ENCODE results near the gene SMIM38. TPM values are rescaled to one million over a fixed set of nuclear protein-coding genes. Genes with fewer than 3 reads are reported as not detected.

SMIM38 gene
- total RNA-seq, 1 donor from 2014 or later = not detected

DNA sequence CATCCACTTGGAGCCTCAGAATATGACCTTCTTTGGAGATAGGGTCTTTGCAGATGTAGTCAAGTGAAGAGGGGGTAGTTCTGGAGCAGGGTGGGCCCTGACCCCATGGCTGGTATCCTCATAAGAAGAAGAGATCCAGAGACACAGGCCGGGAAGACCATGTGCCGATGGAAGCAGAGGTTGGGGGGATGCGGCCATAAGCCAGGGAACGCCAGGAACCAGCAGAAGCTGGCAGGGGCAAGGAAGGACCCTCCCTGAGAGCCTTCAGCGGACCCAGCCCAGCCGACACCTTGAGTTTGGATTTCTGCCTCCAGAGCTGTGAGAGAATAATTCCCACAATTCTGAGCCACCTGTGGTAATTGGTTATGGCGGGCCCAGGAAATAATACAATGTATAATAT lies 26.1 kb upstream of the SMIM38 start:
- Histone ChIP-seq H3K9me3 (ENCODE audit: insufficient read depth, low read depth, low read length) (peaks cover 15% of the 10 kb centered on the region), H3K4me1 (ENCODE audit: insufficient read depth, low read length) (peaks cover 9% of the 10 kb centered on the region), H2AFZ (ENCODE audit: low read depth, low read length) (no peak overlapping the region), H3K4me3 (ENCODE audit: insufficient read depth, low read depth, low read length) (no peak overlapping the region), H4K20me1 (ENCODE audit: insufficient read depth, low read length) (no peaks in the 10 kb centered on the region), H3K79me2 (ENCODE audit: insufficient read depth, low read length) (no peaks in the 10 kb centered on the region), H3K36me3 (ENCODE audit: insufficient read depth, low read length) (no peaks in the 10 kb centered on the region), H3K27me3 (ENCODE audit: insufficient read depth, low read length) (no peaks in the 10 kb centered on the region), H3K27ac (ENCODE audit: low read depth, low read length) (no peak overlapping the region), H3K9ac (ENCODE audit: low read length) (no peak overlapping the region), H3K4me2 (ENCODE audit: low read length) (no peak overlapping the region)
- no peak overlapping the region for H3K27ac Mint-ChIP-seq (ENCODE audit: unreplicated experiment)
- H3K9me3 Mint-ChIP-seq (ENCODE audit: unreplicated experiment) = peaks cover 17% of the 10 kb centered on the region
- H3K27me3 Mint-ChIP-seq (ENCODE audit: low read depth, unreplicated experiment) = peaks cover 6% of the 10 kb centered on the region
- peaks cover 2% of the 10 kb centered on the region for H3K4me1 Mint-ChIP-seq (ENCODE audit: low read depth, unreplicated experiment)
- DNase-seq (ENCODE audit: low read depth) (no peak), FAIRE-seq (no peak)
- TF ChIP-seq CTCF (IDR thresholded peaks at IDR 0.05; ENCODE audit: insufficient read depth, low read depth, low read length) (no peak), EZH2 (IDR thresholded peaks at IDR 0.05; ENCODE audit: insufficient read depth, low read length) (no peak)
- no peaks in the 10 kb centered on the region for H3K36me3 Mint-ChIP-seq (ENCODE audit: low read depth, unreplicated experiment)
- H3K4me3 Mint-ChIP-seq (ENCODE audit: unreplicated experiment) = no peak overlapping the region

- H3K9ac ChIP-seq (ENCODE audit: low read length) = no peak overlapping the region
- peaks cover 15% of the 10 kb centered on the region for H3K9me3 ChIP-seq (ENCODE audit: insufficient read depth, low read depth, low read length)
- DNase-seq (ENCODE audit: low read depth) = no peak
- Mint-ChIP-seq H3K27me3 (ENCODE audit: low read depth, unreplicated experiment) (peaks cover 10% of the 10 kb centered on the region), H3K9me3 (ENCODE audit: unreplicated experiment) (peaks cover 21% of the 10 kb centered on the region), H3K36me3 (ENCODE audit: low read depth, unreplicated experiment) (peaks cover 2% of the 10 kb centered on the region), H3K27ac (ENCODE audit: unreplicated experiment) (no peak overlapping the region), H3K4me1 (ENCODE audit: low read depth, unreplicated experiment) (peaks cover 2% of the 10 kb centered on the region), H3K4me3 (ENCODE audit: unreplicated experiment) (no peak overlapping the region)
- TF ChIP-seq CTCF (IDR thresholded peaks at IDR 0.05; ENCODE audit: insufficient read depth, low read depth, low read length) = no peak
- no peak for TF ChIP-seq EZH2 (IDR thresholded peaks at IDR 0.05; ENCODE audit: insufficient read depth, low read length)
- no peak overlapping the region for H3K4me3 ChIP-seq (ENCODE audit: insufficient read depth, low read depth, low read length)
- no peak overlapping the region for H2AFZ ChIP-seq (ENCODE audit: low read depth, low read length)
- H4K20me1 ChIP-seq (ENCODE audit: insufficient read depth, low read length) = no peaks in the 10 kb centered on the region
- no peaks in the 10 kb centered on the region for H3K27me3 ChIP-seq (ENCODE audit: insufficient read depth, low read length)
- FAIRE-seq = no peak
- no peaks in the 10 kb centered on the region for H3K79me2 ChIP-seq (ENCODE audit: insufficient read depth, low read length)
- H3K4me1 ChIP-seq (ENCODE audit: insufficient read depth, low read length) = peaks cover 9% of the 10 kb centered on the region
- H3K27ac ChIP-seq (ENCODE audit: low read depth, low read length) = no peak overlapping the region
- H3K4me2 ChIP-seq (ENCODE audit: low read length) = no peak overlapping the region
- no peaks in the 10 kb centered on the region for H3K36me3 ChIP-seq (ENCODE audit: insufficient read depth, low read length)
Measured at GRCh38 chr11:69130654-69131053, 25.1 kb upstream of the SMIM38 start.

DNA sequence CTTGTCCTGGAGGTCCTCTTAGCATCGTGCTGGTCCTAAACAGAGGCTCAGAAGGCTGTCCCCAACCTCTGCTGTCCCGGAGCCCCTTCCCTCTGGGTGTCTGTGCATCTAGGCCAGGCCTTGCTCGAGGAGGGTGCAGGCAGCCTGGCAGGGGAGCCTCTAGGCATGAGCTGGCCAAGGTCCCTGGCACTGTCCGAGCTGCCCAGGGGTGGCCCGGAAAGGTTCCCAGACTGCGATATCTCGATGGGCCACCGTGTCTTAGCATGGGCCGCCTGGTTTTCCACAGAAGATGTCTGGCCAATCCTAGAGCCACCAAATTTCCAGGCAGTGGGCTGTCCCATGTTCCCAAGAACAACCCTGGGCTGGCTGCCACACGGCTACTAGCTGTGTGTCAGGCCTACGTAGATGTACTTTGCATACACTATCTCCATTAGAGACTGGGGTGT lies 24.6 kb upstream of the SMIM38 start:
- Histone ChIP-seq H2AFZ (ENCODE audit: low read depth, low read length) (no peak overlapping the region), H3K9ac (ENCODE audit: low read length) (no peak overlapping the region), H3K4me2 (ENCODE audit: low read length) (no peak overlapping the region), H3K79me2 (ENCODE audit: insufficient read depth, low read length) (no peaks in the 10 kb centered on the region), H3K27me3 (ENCODE audit: insufficient read depth, low read length) (no peaks in the 10 kb centered on the region), H3K9me3 (ENCODE audit: insufficient read depth, low read depth, low read length) (peaks cover 15% of the 10 kb centered on the region), H4K20me1 (ENCODE audit: insufficient read depth, low read length) (no peaks in the 10 kb centered on the region), H3K36me3 (ENCODE audit: insufficient read depth, low read length) (no peaks in the 10 kb centered on the region), H3K27ac (ENCODE audit: low read depth, low read length) (no peak overlapping the region), H3K4me3 (ENCODE audit: insufficient read depth, low read depth, low read length) (no peak overlapping the region), H3K4me1 (ENCODE audit: insufficient read depth, low read length) (peaks cover 9% of the 10 kb centered on the region)
- no peak overlapping the region for H3K4me3 Mint-ChIP-seq (ENCODE audit: unreplicated experiment)
- peaks cover 21% of the 10 kb centered on the region for H3K9me3 Mint-ChIP-seq (ENCODE audit: unreplicated experiment)
- FAIRE-seq = no peak
- no peak overlapping the region for H3K27ac Mint-ChIP-seq (ENCODE audit: unreplicated experiment)
- H3K27me3 Mint-ChIP-seq (ENCODE audit: low read depth, unreplicated experiment) = peaks cover 15% of the 10 kb centered on the region
- no peak for TF ChIP-seq EZH2 (IDR thresholded peaks at IDR 0.05; ENCODE audit: insufficient read depth, low read length)
- TF ChIP-seq CTCF (IDR thresholded peaks at IDR 0.05; ENCODE audit: insufficient read depth, low read depth, low read length) = no peak
- H3K4me1 Mint-ChIP-seq (ENCODE audit: low read depth, unreplicated experiment) = peaks cover 2% of the 10 kb centered on the region
- DNase-seq (ENCODE audit: low read depth) = no peak
- H3K36me3 Mint-ChIP-seq (ENCODE audit: low read depth, unreplicated experiment) = peaks cover 2% of the 10 kb centered on the region
